Measurements from ENCODE around the gene SLC15A2.
"Not testable (repeated sequence)": the region's sequence is repeated elsewhere in the genome, so short reads cannot be mapped to it uniquely, and the experiment has no call there.

SLC15A2 gene

GRCh38 chr3:121938141-121938855 lies 44.1 kb downstream of the SLC15A2 start:
- DNase-seq: not testable (repeated sequence)

- DNase-seq: no peak
Observed at GRCh38 chr3:121941592-121941991, 47.4 kb downstream of the SLC15A2 start.

- no peak for DNase-seq
Observed at GRCh38 chr3:121942116-121942786, 48.0 kb downstream of the SLC15A2 start.

- no peak for DNase-seq
Observed at GRCh38 chr3:121943431-121943830, 49.2 kb downstream of the SLC15A2 start.

- no peak for DNase-seq
Observed at GRCh38 chr3:121948641-121949040, 54.4 kb downstream of the SLC15A2 start.

- DNase-seq: no peak
Observed at GRCh38 chr3:121951291-121951919, 57.2 kb downstream of the SLC15A2 start.

GRCh38 chr3:121956363-121956762 lies 62.2 kb downstream of the SLC15A2 start:
- DNase-seq: no peak

GRCh38 chr3:121957674-121958415 lies 63.6 kb downstream of the SLC15A2 start:
- no peak for DNase-seq

GRCh38 chr3:121958801-121959200 lies 64.6 kb downstream of the SLC15A2 start:
- no peak for DNase-seq

- DNase-seq: no peak
Observed at GRCh38 chr3:121961283-121961682, 67.1 kb downstream of the SLC15A2 start.

GRCh38 chr3:121962443-121962842 lies 68.2 kb downstream of the SLC15A2 start:
- no peak for DNase-seq

- no peak for DNase-seq
Observed at GRCh38 chr3:121963608-121964007, 69.4 kb downstream of the SLC15A2 start.

GRCh38 chr3:121969631-121970030 lies 75.4 kb downstream of the SLC15A2 start:
- no peak for DNase-seq

GRCh38 chr3:121970047-121970446 lies 75.8 kb downstream of the SLC15A2 start:
- no peak for DNase-seq

- DNase-seq: no peak
Observed at GRCh38 chr3:121974601-121975111, 80.5 kb downstream of the SLC15A2 start.

- DNase-seq: no peak
Observed at GRCh38 chr3:121975702-121976302, 81.6 kb downstream of the SLC15A2 start.

GRCh38 chr3:121976727-121977126 lies 82.5 kb downstream of the SLC15A2 start:
- DNase-seq: peak; percentile 1

- no peak for DNase-seq
Observed at GRCh38 chr3:121979246-121979645, 85.0 kb downstream of the SLC15A2 start.

- DNase-seq: no peak
Observed at GRCh38 chr3:121979734-121980449, 85.7 kb downstream of the SLC15A2 start.

- no peak for DNase-seq
Observed at GRCh38 chr3:121980450-121980796, 86.2 kb downstream of the SLC15A2 start.

- DNase-seq: no peak
Observed at GRCh38 chr3:121981473-121981872, 87.3 kb downstream of the SLC15A2 start.

GRCh38 chr3:121985846-121986245 lies 91.6 kb downstream of the SLC15A2 start:
- no peak for DNase-seq

All from NCI-H1092 treated with DMSO at 0.1 percent for 48 hours (cell line).